Measurements from ENCODE around the gene C10orf90. TPM values are rescaled to one million over a fixed set of nuclear protein-coding genes. Genes with fewer than 3 reads are reported as not detected.

The C10orf90 gene
- total RNA-seq, 1 donor from 2014 or later: under 0.01 TPM

GRCh38 chr10:126596472-126597016 lies 73.9 kb downstream of the C10orf90 start:
- no peak overlapping the region for H3K27ac ChIP-seq (ENCODE audit: low read depth, low read length)
- H3K4me1 ChIP-seq (ENCODE audit: control insufficient read depth in 3 of 3, insufficient read depth in 3 of 3, low read length in 3 of 3): no peaks in the 10 kb centered on the region
- H3K4me3 ChIP-seq (ENCODE audit: low read length in 3 of 3): no peak overlapping the region

GRCh38 chr10:126595160-126595559 lies 75.3 kb downstream of the C10orf90 start:
- Histone ChIP-seq H3K4me1 (ENCODE audit: control insufficient read depth in 3 of 3, insufficient read depth in 3 of 3, low read length in 3 of 3) (no peaks in the 10 kb centered on the region), H3K9ac (ENCODE audit: low read depth in 1 of 3, low read length in 3 of 3) (no peak overlapping the region)

More at GRCh38 chr10:126596472-126597016, 73.9 kb downstream of the C10orf90 start:
- H3K27me3 ChIP-seq (ENCODE audit: control insufficient read depth in 3 of 3, insufficient read depth in 3 of 3, low read length in 3 of 3): no peaks in the 10 kb centered on the region
- H3K36me3 ChIP-seq (ENCODE audit: control insufficient read depth in 3 of 3, insufficient read depth in 3 of 3, low read length in 3 of 3): no peaks in the 10 kb centered on the region
- H3K9me3 ChIP-seq (ENCODE audit: control insufficient read depth in 3 of 3, low read length in 3 of 3): peaks cover 0 to 2% (median 0%) of the 10 kb centered on the region in 3 donors
- no peak overlapping the region for H3K9ac ChIP-seq (ENCODE audit: low read depth in 1 of 3, low read length in 3 of 3)

DNA sequence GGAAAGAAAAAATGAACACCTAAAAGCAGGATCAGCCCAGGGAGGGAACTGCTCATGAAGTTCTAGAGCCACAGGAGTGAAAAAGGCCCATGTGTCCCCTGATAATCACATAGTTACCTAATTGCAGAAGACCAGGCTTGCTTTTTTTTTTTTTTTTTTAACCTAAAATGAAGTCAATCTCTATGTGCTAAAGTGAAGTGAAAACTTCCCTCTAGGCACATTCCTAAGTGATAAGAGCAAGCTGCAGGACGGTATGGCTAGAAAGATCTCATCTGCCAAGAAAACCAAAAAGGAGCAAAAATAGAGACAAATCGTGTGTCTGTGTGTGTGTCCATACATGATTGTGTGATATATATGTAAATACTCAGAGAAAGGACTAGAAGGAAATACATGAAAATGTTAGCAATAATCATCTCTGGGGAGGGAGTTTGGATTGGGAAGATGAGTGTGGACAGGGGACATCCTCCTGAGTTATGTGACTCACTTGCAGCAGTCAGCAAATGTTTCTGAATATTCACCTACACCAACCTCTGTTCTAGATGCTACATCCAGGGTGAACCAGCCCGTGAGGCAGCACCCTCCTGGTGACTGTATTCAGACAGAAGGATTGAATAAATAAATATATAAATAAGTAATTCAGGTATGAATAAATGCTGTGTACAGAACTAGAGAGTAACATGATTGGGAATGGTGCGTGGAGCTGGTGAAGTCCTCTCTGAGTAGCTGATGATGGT lies 76.4 kb downstream of the C10orf90 start:
- Histone ChIP-seq H3K9ac (ENCODE audit: low read depth in 1 of 3, low read length in 3 of 3) (no peak overlapping the region), H3K9me3 (ENCODE audit: control insufficient read depth in 3 of 3, low read length in 3 of 3) (peaks cover 0 to 2% (median 0%) of the 10 kb centered on the region in 3 donors), H3K36me3 (ENCODE audit: control insufficient read depth in 3 of 3, insufficient read depth in 3 of 3, low read length in 3 of 3) (no peaks in the 10 kb centered on the region), H3K27ac (ENCODE audit: low read depth, low read length) (no peak overlapping the region), H3K4me1 (ENCODE audit: control insufficient read depth in 3 of 3, insufficient read depth in 3 of 3, low read length in 3 of 3) (no peaks in the 10 kb centered on the region), H3K4me3 (ENCODE audit: low read length in 3 of 3) (no peak overlapping the region), H3K27me3 (ENCODE audit: control insufficient read depth in 3 of 3, insufficient read depth in 3 of 3, low read length in 3 of 3) (no peaks in the 10 kb centered on the region)

More at GRCh38 chr10:126595160-126595559, 75.3 kb downstream of the C10orf90 start:
- no peak overlapping the region for H3K27ac ChIP-seq (ENCODE audit: low read depth, low read length)
- H3K4me3 ChIP-seq (ENCODE audit: low read length in 3 of 3): no peak overlapping the region
- H3K9me3 ChIP-seq (ENCODE audit: control insufficient read depth in 3 of 3, low read length in 3 of 3): peaks cover 0 to 2% (median 0%) of the 10 kb centered on the region in 3 donors
- no peaks in the 10 kb centered on the region for H3K36me3 ChIP-seq (ENCODE audit: control insufficient read depth in 3 of 3, insufficient read depth in 3 of 3, low read length in 3 of 3)
- no peaks in the 10 kb centered on the region for H3K27me3 ChIP-seq (ENCODE audit: control insufficient read depth in 3 of 3, insufficient read depth in 3 of 3, low read length in 3 of 3)

- H3K36me3 ChIP-seq (ENCODE audit: control insufficient read depth in 3 of 3, insufficient read depth in 3 of 3, low read length in 3 of 3): no peaks in the 10 kb centered on the region
- peaks cover 0 to 2% (median 0%) of the 10 kb centered on the region in 3 donors for H3K9me3 ChIP-seq (ENCODE audit: control insufficient read depth in 3 of 3, low read length in 3 of 3)
- H3K4me1 ChIP-seq (ENCODE audit: control insufficient read depth in 3 of 3, insufficient read depth in 3 of 3, low read length in 3 of 3): no peaks in the 10 kb centered on the region
- peaks cover 0 to 2% (median 0%) of the 10 kb centered on the region in 3 donors for H3K27me3 ChIP-seq (ENCODE audit: control insufficient read depth in 3 of 3, insufficient read depth in 3 of 3, low read length in 3 of 3)
- no peak overlapping the region for H3K27ac ChIP-seq (ENCODE audit: low read depth, low read length)
- no peak overlapping the region for H3K4me3 ChIP-seq (ENCODE audit: low read length in 3 of 3)
- no peak overlapping the region for H3K9ac ChIP-seq (ENCODE audit: low read depth in 1 of 3, low read length in 3 of 3)
Observed at GRCh38 chr10:126592901-126593300, 77.6 kb downstream of the C10orf90 start.

DNA sequence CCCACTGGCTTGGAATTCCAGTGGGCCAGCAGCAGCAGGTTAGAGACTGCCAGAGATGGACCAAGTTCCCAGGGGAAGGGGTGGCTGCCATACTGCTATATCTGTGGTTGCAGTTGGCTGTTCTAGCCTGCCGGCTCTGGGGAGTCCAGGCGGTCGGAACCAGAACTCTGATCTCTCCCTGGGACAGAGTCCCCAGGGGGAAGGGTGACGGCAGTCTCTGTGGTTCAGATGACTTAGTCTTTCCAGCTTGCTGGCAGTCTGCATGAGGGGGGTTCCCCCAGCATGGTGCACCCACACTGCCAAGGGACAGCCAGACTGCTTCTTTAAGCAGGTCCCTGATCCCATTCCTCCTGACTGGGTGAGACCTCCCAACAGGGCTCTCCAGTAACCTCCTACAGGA lies 82.5 kb downstream of the C10orf90 start:
- no peak overlapping the region for H3K9ac ChIP-seq (ENCODE audit: low read depth in 1 of 3, low read length in 3 of 3)
- H3K4me3 ChIP-seq (ENCODE audit: low read length in 3 of 3): no peak overlapping the region
- no peaks in the 10 kb centered on the region for H3K36me3 ChIP-seq (ENCODE audit: control insufficient read depth in 3 of 3, insufficient read depth in 3 of 3, low read length in 3 of 3)
- no peaks in the 10 kb centered on the region for H3K4me1 ChIP-seq (ENCODE audit: control insufficient read depth in 3 of 3, insufficient read depth in 3 of 3, low read length in 3 of 3)
- no peak overlapping the region for H3K27ac ChIP-seq (ENCODE audit: low read depth, low read length)
- peaks cover 0 to 2% (median 0%) of the 10 kb centered on the region in 3 donors for H3K9me3 ChIP-seq (ENCODE audit: control insufficient read depth in 3 of 3, low read length in 3 of 3)
- H3K27me3 ChIP-seq (ENCODE audit: control insufficient read depth in 3 of 3, insufficient read depth in 3 of 3, low read length in 3 of 3): peaks cover 0 to 7% (median 5%) of the 10 kb centered on the region in 3 donors

GRCh38 chr10:126586878-126587277 lies 83.6 kb downstream of the C10orf90 start:
- Histone ChIP-seq H3K36me3 (ENCODE audit: control insufficient read depth in 3 of 3, insufficient read depth in 3 of 3, low read length in 3 of 3) (no peaks in the 10 kb centered on the region), H3K9ac (ENCODE audit: low read depth in 1 of 3, low read length in 3 of 3) (no peak overlapping the region), H3K9me3 (ENCODE audit: control insufficient read depth in 3 of 3, low read length in 3 of 3) (no peaks in the 10 kb centered on the region), H3K27ac (ENCODE audit: low read depth, low read length) (no peak overlapping the region), H3K4me1 (ENCODE audit: control insufficient read depth in 3 of 3, insufficient read depth in 3 of 3, low read length in 3 of 3) (no peaks in the 10 kb centered on the region), H3K4me3 (ENCODE audit: low read length in 3 of 3) (no peak overlapping the region), H3K27me3 (ENCODE audit: control insufficient read depth in 3 of 3, insufficient read depth in 3 of 3, low read length in 3 of 3) (peaks cover 0 to 7% (median 5%) of the 10 kb centered on the region in 3 donors)

DNA sequence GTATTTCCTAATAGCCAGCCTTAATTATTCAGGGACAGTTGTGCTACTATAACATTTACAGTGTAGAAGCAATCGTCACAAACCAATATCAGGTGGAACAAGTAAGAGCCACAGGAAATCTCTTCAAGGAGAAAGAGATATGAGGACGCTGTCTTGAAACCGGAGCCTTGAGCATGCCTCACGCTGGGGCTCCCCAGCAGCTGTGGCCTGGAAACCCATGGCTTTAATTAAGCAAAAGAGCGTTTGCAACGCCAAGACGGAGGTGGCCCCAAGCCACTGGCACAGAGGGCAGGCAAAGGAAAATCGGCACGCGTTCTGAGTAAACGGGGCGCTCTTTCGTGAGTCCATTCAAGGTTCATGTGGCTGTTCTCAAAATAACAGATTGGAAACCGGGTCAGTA lies 84.4 kb downstream of the C10orf90 start:
- H3K36me3 ChIP-seq (ENCODE audit: control insufficient read depth in 3 of 3, insufficient read depth in 3 of 3, low read length in 3 of 3): no peaks in the 10 kb centered on the region
- no peak overlapping the region for H3K9ac ChIP-seq (ENCODE audit: low read depth in 1 of 3, low read length in 3 of 3)
- no peak overlapping the region for H3K4me3 ChIP-seq (ENCODE audit: low read length in 3 of 3)
- H3K27ac ChIP-seq (ENCODE audit: low read depth, low read length): no peak overlapping the region
- H3K4me1 ChIP-seq (ENCODE audit: control insufficient read depth in 3 of 3, insufficient read depth in 3 of 3, low read length in 3 of 3): no peaks in the 10 kb centered on the region
- H3K9me3 ChIP-seq (ENCODE audit: control insufficient read depth in 3 of 3, low read length in 3 of 3): no peaks in the 10 kb centered on the region
- peaks cover 0 to 7% (median 5%) of the 10 kb centered on the region in 3 donors for H3K27me3 ChIP-seq (ENCODE audit: control insufficient read depth in 3 of 3, insufficient read depth in 3 of 3, low read length in 3 of 3)

GRCh38 chr10:126585249-126586017 lies 85.1 kb downstream of the C10orf90 start:
- Histone ChIP-seq H3K36me3 (ENCODE audit: control insufficient read depth in 3 of 3, insufficient read depth in 3 of 3, low read length in 3 of 3) (no peaks in the 10 kb centered on the region), H3K27me3 (ENCODE audit: control insufficient read depth in 3 of 3, insufficient read depth in 3 of 3, low read length in 3 of 3) (peaks cover 0 to 7% (median 5%) of the 10 kb centered on the region in 3 donors), H3K27ac (ENCODE audit: low read depth, low read length) (no peak overlapping the region), H3K4me3 (ENCODE audit: low read length in 3 of 3) (no peak overlapping the region), H3K9ac (ENCODE audit: low read depth in 1 of 3, low read length in 3 of 3) (no peak overlapping the region), H3K9me3 (ENCODE audit: control insufficient read depth in 3 of 3, low read length in 3 of 3) (no peaks in the 10 kb centered on the region), H3K4me1 (ENCODE audit: control insufficient read depth in 3 of 3, insufficient read depth in 3 of 3, low read length in 3 of 3) (no peaks in the 10 kb centered on the region)

GRCh38 chr10:126584836-126585235 lies 85.7 kb downstream of the C10orf90 start:
- no peak overlapping the region for H3K4me3 ChIP-seq (ENCODE audit: low read length in 3 of 3)
- no peak overlapping the region for H3K27ac ChIP-seq (ENCODE audit: low read depth, low read length)
- H3K36me3 ChIP-seq (ENCODE audit: control insufficient read depth in 3 of 3, insufficient read depth in 3 of 3, low read length in 3 of 3): no peaks in the 10 kb centered on the region
- H3K27me3 ChIP-seq (ENCODE audit: control insufficient read depth in 3 of 3, insufficient read depth in 3 of 3, low read length in 3 of 3): peaks cover 0 to 7% (median 5%) of the 10 kb centered on the region in 3 donors
- no peaks in the 10 kb centered on the region for H3K9me3 ChIP-seq (ENCODE audit: control insufficient read depth in 3 of 3, low read length in 3 of 3)
- H3K9ac ChIP-seq (ENCODE audit: low read depth in 1 of 3, low read length in 3 of 3): no peak overlapping the region
- H3K4me1 ChIP-seq (ENCODE audit: control insufficient read depth in 3 of 3, insufficient read depth in 3 of 3, low read length in 3 of 3): no peaks in the 10 kb centered on the region

All from skeletal muscle tissue (tissue), 4 donors.